SK-N-SH treated with all-trans-retinoic acid at 6 μM for 48 hours (cell line): ENCODE measurements around the gene FAM222B.
"Not testable (repeated sequence)": the region's sequence is repeated elsewhere in the genome, so short reads cannot be mapped to it uniquely, and the experiment has no call there.

Experiments
- ATAC-seq: fragments of 200-7000 bp; cut with Tn5 transposase; 3 replicates; pipeline ENCODE4 v1.9.1; 2020; ENCODE audit warnings: mild to moderate bottlenecking, moderate library complexity
- ARNTL ChIP-seq: fragments of 450-650 bp; formaldehyde crosslinking; IDR thresholded peaks from 2 replicates; pipeline ENCODE4 v1.5.0; 2020; ENCODE audit warnings: low read depth, mild to moderate bottlenecking, moderate library complexity, borderline replicate concordance
- BACH2 ChIP-seq: fragments of 250-450 bp; sonication (Bioruptor Pico); IDR thresholded peaks from 2 replicates; pipeline ENCODE4 v1.9.0; 2021; ENCODE audit warnings: mild to moderate bottlenecking, borderline replicate concordance
- CSDC2 ChIP-seq: fragments of 250-450 bp; sonication (Bioruptor Pico); IDR thresholded peaks from 2 replicates; pipeline ENCODE4 v1.5.0; 2020; ENCODE audit warnings: mild to moderate bottlenecking, moderate library complexity
- CSRNP3 ChIP-seq: fragments of 250-450 bp; sonication (Bioruptor Pico); IDR thresholded peaks from 2 replicates; pipeline ENCODE4 v1.5.1; 2021; ENCODE audit warnings: mild to moderate bottlenecking, moderate library complexity
- ESRRG ChIP-seq: fragments of 250-450 bp; sonication (Bioruptor Pico); IDR thresholded peaks from 2 replicates; pipeline ENCODE4 v1.6.1; 2021; ENCODE audit warnings: mild to moderate bottlenecking
- GLIS3 ChIP-seq: fragments of 250-450 bp; sonication (Bioruptor Pico); IDR thresholded peaks from 2 replicates; pipeline ENCODE4 v1.5.0; 2020; ENCODE audit warnings: mild to moderate bottlenecking, moderate library complexity
- ISL1 ChIP-seq: fragments of 250-450 bp; sonication (Bioruptor Pico); IDR thresholded peaks from 2 replicates; pipeline ENCODE4 v2.1.2; 2022; ENCODE audit warnings: mild to moderate bottlenecking, moderate library complexity
- OSR1 ChIP-seq: fragments of 250-450 bp; sonication (Bioruptor Pico); IDR thresholded peaks from 2 replicates; pipeline ENCODE4 v1.8.0; 2022; ENCODE audit warnings: moderate library complexity, mild to moderate bottlenecking, inconsistent platforms
- PATZ1 ChIP-seq: fragments of 250-450 bp; sonication (Bioruptor Pico); IDR thresholded peaks from 2 replicates; pipeline ENCODE4 v1.8.0; 2020; ENCODE audit warnings: mild to moderate bottlenecking, moderate library complexity, borderline replicate concordance
- PPARA ChIP-seq: fragments of 250-450 bp; sonication (Bioruptor Pico); IDR thresholded peaks from 2 replicates; pipeline ENCODE4 v1.5.0; 2020; ENCODE audit warnings: mild to moderate bottlenecking, borderline replicate concordance
- SNAI2 ChIP-seq: fragments of 250-450 bp; sonication (Bioruptor Pico); IDR thresholded peaks from 2 replicates; pipeline ENCODE4 v1.5.0; 2020; ENCODE audit warnings: mild to moderate bottlenecking, moderate library complexity
- TCF4 ChIP-seq: fragments of 250-450 bp; sonication (Bioruptor Pico); IDR thresholded peaks from 2 replicates; pipeline ENCODE4 v1.8.0; 2021; ENCODE audit warnings: mild to moderate bottlenecking, moderate library complexity, borderline replicate concordance
- TOX ChIP-seq: fragments of 250-450 bp; sonication (Bioruptor Pico); IDR thresholded peaks from 2 replicates; pipeline ENCODE4 v1.8.0; 2021; ENCODE audit warnings: mild to moderate bottlenecking, moderate library complexity, borderline replicate concordance
- ZC3H10 ChIP-seq: fragments of 250-450 bp; sonication (Bioruptor Pico); IDR thresholded peaks from 2 replicates; pipeline ENCODE4 v1.5.1; 2021; ENCODE audit warnings: mild to moderate bottlenecking, moderate library complexity
- ZFP30 ChIP-seq: fragments of 450-650 bp; formaldehyde crosslinking; IDR thresholded peaks from 2 replicates; pipeline ENCODE4 v1.5.0; 2022; ENCODE audit warnings: mild to moderate bottlenecking, moderate library complexity
- ZNF565 ChIP-seq: fragments of 450-650 bp; formaldehyde crosslinking; conservative IDR thresholded peaks from 2 replicates; pipeline ENCODE4 v1.5.0; 2020; ENCODE audit warnings: low read depth, mild to moderate bottlenecking, moderate library complexity
- ZNF8 ChIP-seq: fragments of 450-650 bp; formaldehyde crosslinking; IDR thresholded peaks from 2 replicates; pipeline ENCODE4 v1.5.0; 2020; ENCODE audit warnings: mild to moderate bottlenecking, moderate library complexity
- TF ChIP-seq, protein P1 (sequence below): fragments of 250-450 bp; sonication (Bioruptor Pico); IDR thresholded peaks from 2 replicates; pipeline ENCODE4 v1.8.0; 2021; ENCODE audit warnings: low read depth, mild to moderate bottlenecking, moderate library complexity, borderline replicate concordance
- TF ChIP-seq, protein P2 (sequence below): fragments of 250-450 bp; sonication (Bioruptor Pico); IDR thresholded peaks from 2 replicates; pipeline ENCODE4 v1.5.1; 2020; ENCODE audit warnings: low read depth, mild to moderate bottlenecking, moderate library complexity
- TF ChIP-seq, protein P3 (sequence below): fragments of 250-450 bp; sonication (Bioruptor Pico); IDR thresholded peaks from 2 replicates; pipeline ENCODE4 v1.5.0; 2020; ENCODE audit warnings: mild to moderate bottlenecking, moderate library complexity

FAM222B gene

DNA sequence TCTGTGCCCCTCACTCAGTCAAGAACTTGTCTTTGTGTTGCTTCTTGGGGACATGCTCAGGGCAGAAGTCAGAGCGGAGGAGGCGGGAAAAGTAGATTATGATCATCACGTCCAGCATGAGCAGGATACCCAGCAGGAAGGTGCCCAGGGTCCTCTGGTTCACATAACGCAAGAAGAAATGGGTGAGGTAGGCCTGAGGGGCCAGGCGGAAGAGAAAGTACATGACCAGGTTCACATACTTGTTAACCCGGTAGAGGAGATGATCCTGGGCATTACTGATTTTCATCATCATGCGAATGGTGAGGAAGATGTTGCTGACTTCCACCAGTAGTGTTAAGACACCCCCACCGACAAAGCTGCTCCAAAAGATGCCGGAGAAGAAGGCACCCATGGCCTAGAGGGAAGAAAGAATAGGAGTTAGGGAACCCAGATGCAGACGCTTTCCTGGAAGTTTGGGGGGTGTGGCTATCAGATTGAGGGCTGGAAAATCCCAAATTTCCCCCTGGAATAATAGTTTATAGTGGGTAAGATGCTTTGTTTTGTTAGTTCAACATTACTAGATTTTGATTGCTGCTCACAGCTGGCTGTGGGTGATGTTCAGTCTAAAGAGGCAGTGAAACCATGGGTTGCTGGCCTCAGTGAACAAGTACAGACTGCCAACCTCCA is 118.0 kb downstream of the FAM222B start:
- TF ChIP-seq OSR1 (CRISPR knock-in tag) = no peak
- TF ChIP-seq, protein P1, sequence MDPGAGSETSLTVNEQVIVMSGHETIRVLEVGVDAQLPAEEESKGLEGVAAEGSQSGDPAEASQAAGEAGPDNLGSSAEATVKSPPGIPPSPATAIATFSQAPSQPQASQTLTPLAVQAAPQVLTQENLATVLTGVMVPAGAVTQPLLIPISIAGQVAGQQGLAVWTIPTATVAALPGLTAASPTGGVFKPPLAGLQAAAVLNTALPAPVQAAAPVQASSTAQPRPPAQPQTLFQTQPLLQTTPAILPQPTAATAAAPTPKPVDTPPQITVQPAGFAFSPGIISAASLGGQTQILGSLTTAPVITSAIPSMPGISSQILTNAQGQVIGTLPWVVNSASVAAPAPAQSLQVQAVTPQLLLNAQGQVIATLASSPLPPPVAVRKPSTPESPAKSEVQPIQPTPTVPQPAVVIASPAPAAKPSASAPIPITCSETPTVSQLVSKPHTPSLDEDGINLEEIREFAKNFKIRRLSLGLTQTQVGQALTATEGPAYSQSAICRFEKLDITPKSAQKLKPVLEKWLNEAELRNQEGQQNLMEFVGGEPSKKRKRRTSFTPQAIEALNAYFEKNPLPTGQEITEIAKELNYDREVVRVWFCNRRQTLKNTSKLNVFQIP (CRISPR knock-in tag) = no peak
- ATAC-seq = no peak

- ATAC-seq = not testable (repeated sequence)
These were observed 118.6 kb downstream of the FAM222B start for GRCh38 chr17:28723836-28724499.

- TF ChIP-seq ZC3H10 (CRISPR knock-in tag) (no peak), SNAI2 (CRISPR knock-in tag) (no peak), CSDC2 (CRISPR knock-in tag) (no peak), GLIS3 (no peak), PPARA (CRISPR knock-in tag) (no peak), ISL1 (no peak), ZNF8 (no peak), BACH2 (CRISPR knock-in tag) (no peak), ZFP30 (CRISPR knock-in tag) (no peak)
- TF ChIP-seq, protein P1 (CRISPR knock-in tag) = no peak
- TF ChIP-seq, protein P2, sequence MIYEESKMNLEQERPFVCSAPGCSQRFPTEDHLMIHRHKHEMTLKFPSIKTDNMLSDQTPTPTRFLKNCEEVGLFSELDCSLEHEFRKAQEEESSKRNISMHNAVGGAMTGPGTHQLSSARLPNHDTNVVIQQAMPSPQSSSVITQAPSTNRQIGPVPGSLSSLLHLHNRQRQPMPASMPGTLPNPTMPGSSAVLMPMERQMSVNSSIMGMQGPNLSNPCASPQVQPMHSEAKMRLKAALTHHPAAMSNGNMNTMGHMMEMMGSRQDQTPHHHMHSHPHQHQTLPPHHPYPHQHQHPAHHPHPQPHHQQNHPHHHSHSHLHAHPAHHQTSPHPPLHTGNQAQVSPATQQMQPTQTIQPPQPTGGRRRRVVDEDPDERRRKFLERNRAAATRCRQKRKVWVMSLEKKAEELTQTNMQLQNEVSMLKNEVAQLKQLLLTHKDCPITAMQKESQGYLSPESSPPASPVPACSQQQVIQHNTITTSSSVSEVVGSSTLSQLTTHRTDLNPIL = no peak
- ATAC-seq = no peak
These were observed 119.3 kb downstream of the FAM222B start for GRCh38 chr17:28723159-28723835.

GRCh38 chr17:28722417-28723158 is 120.0 kb downstream of the FAM222B start:
- ATAC-seq = no peak
- no peak for TF ChIP-seq TOX
- TF ChIP-seq CSRNP3 (CRISPR knock-in tag) = no peak
- TF ChIP-seq TCF4 = no peak
- no peak for TF ChIP-seq PATZ1 (CRISPR knock-in tag)
- TF ChIP-seq ZNF565 (CRISPR knock-in tag) = no peak
- no peak for TF ChIP-seq GLIS3
- no peak for TF ChIP-seq SNAI2 (CRISPR knock-in tag)
- no peak for TF ChIP-seq ZNF8
- no peak for TF ChIP-seq ZFP30 (CRISPR knock-in tag)
- TF ChIP-seq, protein P3, sequence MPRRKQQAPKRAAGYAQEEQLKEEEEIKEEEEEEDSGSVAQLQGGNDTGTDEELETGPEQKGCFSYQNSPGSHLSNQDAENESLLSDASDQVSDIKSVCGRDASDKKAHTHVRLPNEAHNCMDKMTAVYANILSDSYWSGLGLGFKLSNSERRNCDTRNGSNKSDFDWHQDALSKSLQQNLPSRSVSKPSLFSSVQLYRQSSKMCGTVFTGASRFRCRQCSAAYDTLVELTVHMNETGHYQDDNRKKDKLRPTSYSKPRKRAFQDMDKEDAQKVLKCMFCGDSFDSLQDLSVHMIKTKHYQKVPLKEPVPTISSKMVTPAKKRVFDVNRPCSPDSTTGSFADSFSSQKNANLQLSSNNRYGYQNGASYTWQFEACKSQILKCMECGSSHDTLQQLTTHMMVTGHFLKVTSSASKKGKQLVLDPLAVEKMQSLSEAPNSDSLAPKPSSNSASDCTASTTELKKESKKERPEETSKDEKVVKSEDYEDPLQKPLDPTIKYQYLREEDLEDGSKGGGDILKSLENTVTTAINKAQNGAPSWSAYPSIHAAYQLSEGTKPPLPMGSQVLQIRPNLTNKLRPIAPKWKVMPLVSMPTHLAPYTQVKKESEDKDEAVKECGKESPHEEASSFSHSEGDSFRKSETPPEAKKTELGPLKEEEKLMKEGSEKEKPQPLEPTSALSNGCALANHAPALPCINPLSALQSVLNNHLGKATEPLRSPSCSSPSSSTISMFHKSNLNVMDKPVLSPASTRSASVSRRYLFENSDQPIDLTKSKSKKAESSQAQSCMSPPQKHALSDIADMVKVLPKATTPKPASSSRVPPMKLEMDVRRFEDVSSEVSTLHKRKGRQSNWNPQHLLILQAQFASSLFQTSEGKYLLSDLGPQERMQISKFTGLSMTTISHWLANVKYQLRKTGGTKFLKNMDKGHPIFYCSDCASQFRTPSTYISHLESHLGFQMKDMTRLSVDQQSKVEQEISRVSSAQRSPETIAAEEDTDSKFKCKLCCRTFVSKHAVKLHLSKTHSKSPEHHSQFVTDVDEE = no peak
- no peak for TF ChIP-seq CSDC2 (CRISPR knock-in tag)
- no peak for TF ChIP-seq ESRRG (CRISPR knock-in tag)
- no peak for TF ChIP-seq ARNTL
- TF ChIP-seq, protein P2 = no peak
- TF ChIP-seq, all 23 proteins: peak for 0

- ATAC-seq = not testable (repeated sequence)
These were observed 121.6 kb downstream of the FAM222B start for GRCh38 chr17:28720997-28721329.
